ENCODE results near the gene SFXN3.

Gene SFXN3

DNA sequence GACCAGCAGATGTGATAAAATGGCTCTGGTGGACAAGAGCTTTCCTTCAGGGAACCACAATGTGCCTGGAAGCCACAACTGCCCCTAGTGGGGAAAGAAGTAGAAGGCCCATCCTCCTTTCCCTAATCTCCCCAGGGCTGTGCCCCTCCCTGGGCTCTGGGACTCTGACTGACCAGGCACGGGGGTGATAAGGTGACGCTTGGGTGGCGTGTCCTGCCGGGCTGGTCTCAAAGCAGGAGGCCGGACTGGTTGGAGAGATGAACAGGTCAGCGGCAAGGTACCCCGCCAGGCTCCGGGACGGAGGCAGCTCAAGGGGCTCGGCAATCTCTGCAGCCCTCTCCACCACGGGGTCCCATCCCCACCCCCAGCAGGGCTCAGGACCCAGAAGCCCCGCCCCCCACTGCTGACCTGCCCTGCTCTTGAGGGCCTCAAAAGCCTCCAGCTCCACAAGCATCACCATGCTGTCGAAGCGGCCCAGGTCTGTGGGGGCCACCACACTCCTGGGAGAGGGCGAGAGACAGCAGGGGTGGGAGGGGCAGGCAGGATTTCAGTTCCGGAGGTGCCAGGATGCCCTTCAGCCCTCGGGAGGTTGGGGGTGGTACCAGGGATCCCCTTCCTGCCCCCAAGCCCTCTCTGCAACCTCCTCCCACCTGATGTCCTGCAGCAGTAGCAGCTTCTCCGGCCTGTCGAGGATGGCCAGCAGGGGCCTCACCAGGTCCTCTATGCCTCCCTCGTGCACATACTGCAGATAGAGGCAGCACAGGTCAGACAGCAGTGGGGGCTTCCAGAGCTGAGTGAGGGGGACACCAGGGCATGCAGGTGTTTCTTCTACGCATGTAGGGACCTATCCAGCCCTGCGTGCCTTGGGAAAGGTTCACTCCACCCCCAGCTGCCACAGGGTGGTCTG lies 19.3 kb upstream of the SFXN3 start:
- in situ Hi-C loops (cut with MboI; ENCODE audit: low pct_unique_long_range_greater_than_20kb, low sequenced_read_pairs, unreplicated experiment), result no loop called here
- DNase-seq (ENCODE audit: low spot score), result no peak
- TF ChIP-seq, protein P1, sequence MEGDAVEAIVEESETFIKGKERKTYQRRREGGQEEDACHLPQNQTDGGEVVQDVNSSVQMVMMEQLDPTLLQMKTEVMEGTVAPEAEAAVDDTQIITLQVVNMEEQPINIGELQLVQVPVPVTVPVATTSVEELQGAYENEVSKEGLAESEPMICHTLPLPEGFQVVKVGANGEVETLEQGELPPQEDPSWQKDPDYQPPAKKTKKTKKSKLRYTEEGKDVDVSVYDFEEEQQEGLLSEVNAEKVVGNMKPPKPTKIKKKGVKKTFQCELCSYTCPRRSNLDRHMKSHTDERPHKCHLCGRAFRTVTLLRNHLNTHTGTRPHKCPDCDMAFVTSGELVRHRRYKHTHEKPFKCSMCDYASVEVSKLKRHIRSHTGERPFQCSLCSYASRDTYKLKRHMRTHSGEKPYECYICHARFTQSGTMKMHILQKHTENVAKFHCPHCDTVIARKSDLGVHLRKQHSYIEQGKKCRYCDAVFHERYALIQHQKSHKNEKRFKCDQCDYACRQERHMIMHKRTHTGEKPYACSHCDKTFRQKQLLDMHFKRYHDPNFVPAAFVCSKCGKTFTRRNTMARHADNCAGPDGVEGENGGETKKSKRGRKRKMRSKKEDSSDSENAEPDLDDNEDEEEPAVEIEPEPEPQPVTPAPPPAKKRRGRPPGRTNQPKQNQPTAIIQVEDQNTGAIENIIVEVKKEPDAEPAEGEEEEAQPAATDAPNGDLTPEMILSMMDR (IDR thresholded peaks at IDR 0.05; ENCODE audit: extremely low read depth, insufficient read depth, missing control alignments), result no peak

GRCh38 chr10:101012525-101013364 lies 18.3 kb upstream of the SFXN3 start:
- DNase-seq (ENCODE audit: low spot score), result peak; percentile 86
- in situ Hi-C loops (cut with MboI; ENCODE audit: low pct_unique_long_range_greater_than_20kb, low sequenced_read_pairs, unreplicated experiment), result no loop called here
- TF ChIP-seq, protein P1 (IDR thresholded peaks at IDR 0.05; ENCODE audit: extremely low read depth, insufficient read depth, missing control alignments), result peak; percentile 86

GRCh38 chr10:101013365-101013825 lies 17.6 kb upstream of the SFXN3 start:
- no peak for DNase-seq (ENCODE audit: low spot score)
- TF ChIP-seq, protein P1 (IDR thresholded peaks at IDR 0.05; ENCODE audit: extremely low read depth, insufficient read depth, missing control alignments), result no peak
- in situ Hi-C loops (cut with MboI; ENCODE audit: low pct_unique_long_range_greater_than_20kb, low sequenced_read_pairs, unreplicated experiment), result no loop called here

DNA sequence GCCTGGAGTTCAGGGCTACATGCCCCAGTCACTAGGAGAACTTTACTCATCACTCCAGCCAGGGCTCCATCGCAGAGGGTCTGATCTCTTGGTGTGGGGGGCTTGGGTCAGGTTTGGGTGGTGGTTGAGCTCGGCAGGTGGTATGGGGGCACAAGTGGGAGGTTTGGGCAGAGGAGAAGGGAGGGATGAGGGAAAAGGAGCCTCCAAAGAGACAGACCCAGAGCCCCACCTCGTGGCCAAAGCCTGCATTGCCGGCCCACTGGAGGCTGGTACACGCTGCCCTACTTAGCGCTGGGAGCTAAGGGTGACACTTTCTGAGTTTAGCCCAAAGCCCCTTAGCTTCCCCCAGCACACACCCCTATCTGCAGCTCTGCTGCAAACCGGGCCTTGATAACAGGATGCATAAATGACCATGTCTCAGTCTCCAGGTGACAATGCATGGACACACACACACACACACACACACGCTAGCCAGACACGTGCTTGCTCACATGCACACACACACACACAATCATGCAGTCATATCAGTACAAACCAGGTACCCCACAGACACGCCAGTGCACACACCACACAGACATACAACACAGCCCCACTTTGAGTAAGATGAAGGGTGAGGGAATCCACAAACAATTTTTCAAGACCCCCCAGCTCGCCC lies 16.7 kb upstream of the SFXN3 start:
- in situ Hi-C loops (cut with MboI; ENCODE audit: low pct_unique_long_range_greater_than_20kb, low sequenced_read_pairs, unreplicated experiment), result no loop called here
- DNase-seq (ENCODE audit: low spot score), result peak; percentile 89
- TF ChIP-seq, protein P1 (IDR thresholded peaks at IDR 0.05; ENCODE audit: extremely low read depth, insufficient read depth, missing control alignments), result peak; percentile 94

GRCh38 chr10:101014966-101015581 lies 16.0 kb upstream of the SFXN3 start:
- DNase-seq (ENCODE audit: low spot score), result no peak
- TF ChIP-seq, protein P1 (IDR thresholded peaks at IDR 0.05; ENCODE audit: extremely low read depth, insufficient read depth, missing control alignments), result no peak
- in situ Hi-C loops (cut with MboI; ENCODE audit: low pct_unique_long_range_greater_than_20kb, low sequenced_read_pairs, unreplicated experiment), result no loop called here

GRCh38 chr10:101015582-101015973 lies 15.5 kb upstream of the SFXN3 start:
- in situ Hi-C loops (cut with MboI; ENCODE audit: low pct_unique_long_range_greater_than_20kb, low sequenced_read_pairs, unreplicated experiment), result no loop called here
- TF ChIP-seq, protein P1 (IDR thresholded peaks at IDR 0.05; ENCODE audit: extremely low read depth, insufficient read depth, missing control alignments), result no peak
- no peak for DNase-seq (ENCODE audit: low spot score)
